ENCODE data around the gene DERL3. TPM values are rescaled to one million over a fixed set of nuclear protein-coding genes. Genes with fewer than 3 reads are reported as not detected.

DERL3 gene
- total and polyA plus RNA-seq, 2 donors (not counting 1 experiment from before 2014, with no cell fraction given): 77.0 to 142 TPM

DNA sequence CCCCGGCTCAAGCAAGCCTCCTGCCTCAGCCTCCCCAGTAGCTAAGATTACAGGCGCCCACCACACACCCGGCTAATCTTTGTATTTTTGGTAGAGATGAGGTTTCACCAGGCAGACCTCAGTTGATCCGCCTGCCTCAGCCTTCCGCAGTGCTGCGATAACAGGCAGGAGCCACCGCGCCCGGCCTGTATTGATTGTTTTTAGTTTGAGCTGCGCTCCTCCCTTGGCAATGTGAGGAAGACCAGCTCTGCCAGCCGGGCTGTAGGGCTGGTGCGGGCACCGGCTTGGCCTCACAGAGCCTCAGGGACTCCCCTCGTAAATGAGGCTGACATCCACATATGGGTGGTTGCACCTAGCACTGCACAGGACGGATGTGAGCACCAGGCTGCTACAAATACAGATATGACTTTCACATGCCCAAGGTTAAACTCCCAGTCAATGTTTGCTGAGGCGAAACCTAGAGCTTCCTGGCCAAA is 11.4 kb upstream of the DERL3 start:
- no peak for TF ChIP-seq EZH2 (IDR thresholded peaks at IDR 0.05; ENCODE audit: borderline replicate concordance, insufficient read depth, low read depth, low read length, poor library complexity, severe bottlenecking)
- no peak for TF ChIP-seq CTCF (IDR thresholded peaks at IDR 0.05)
- Mint-ChIP-seq H3K4me1 (peaks cover 59% of the 10 kb centered on the region), H3K27me3 (no peaks in the 10 kb centered on the region), H3K9me3 (ENCODE audit: insufficient read depth) (no peaks in the 10 kb centered on the region), H3K4me3 (peak overlapping the region; percentile 75), H3K27ac (peak overlapping the region; percentile 65)
- no peaks in the 10 kb centered on the region for H3K36me3 ChIP-seq (replicated peaks in 1 of 2; ENCODE audit: control extremely low read depth in 1 of 2, control insufficient read depth in 1 of 2, extremely low read depth in 1 of 2, insufficient read depth in 2 of 2, low read length in 1 of 2)
- peak overlapping the region; percentile 80 for H3K4me2 ChIP-seq (replicated peaks; ENCODE audit: low read depth, low read length, poor library complexity, severe bottlenecking)
- H3K4me3 ChIP-seq (ENCODE audit: control extremely low read depth in 1 of 5, extremely low read depth in 1 of 5, insufficient read depth in 1 of 5, low read depth in 2 of 5, low read length in 4 of 5): no peak overlapping the region
- no peak overlapping the region for H2AFZ ChIP-seq (ENCODE audit: insufficient read depth, low read depth, low read length, poor library complexity, severe bottlenecking)
- H3K4me1 ChIP-seq (ENCODE audit: control insufficient read depth in 2 of 2, insufficient read depth in 2 of 2, low read length in 2 of 2): peaks cover 29 to 54% of the 10 kb centered on the region in 2 donors
- ATAC-seq (ENCODE audit: low read depth) (no peak), DNase-seq (peak; percentile 31)
- peaks cover 10% of the 10 kb centered on the region for H3K79me2 ChIP-seq (ENCODE audit: control insufficient read depth, insufficient read depth, low read length)
- POLR2A ChIA-PET: interaction anchor here (0.6 to 2.4 kb wide), 6 partner anchors 8 to 709 kb away, joined by 3 to 10 read pairs (median 5); partner anchors contain the start of genes DERL3, MMP11 and SMARCB1
- H3K9me3 ChIP-seq (ENCODE audit: control extremely low read depth in 1 of 3, control insufficient read depth in 2 of 3, insufficient read depth in 1 of 3, low read length in 2 of 3): no peaks in the 10 kb centered on the region
- intact Hi-C loops (cut with micrococcal nuclease): no loop called here
- no peak overlapping the region for H3K9ac ChIP-seq (ENCODE audit: low read length)
- H4K20me1 ChIP-seq (ENCODE audit: control insufficient read depth, insufficient read depth, low read length, poor library complexity, severe bottlenecking): no peaks in the 10 kb centered on the region
- CTCF ChIA-PET: interaction anchor here (0.7 to 9.7 kb wide), 46 partner anchors 8 to 309 kb away, joined by 3 to 183 read pairs (median 4); partner anchors contain the start of genes C22orf15, CHCHD10, DERL3 and MIF
- WGBS (ENCODE audit: insufficient coverage): 84% methylated on average over 13 of the region's 16 CpGs
- no peak overlapping the region for H3K27ac ChIP-seq (ENCODE audit: low read length in 2 of 2)
- H3K27me3 ChIP-seq (replicated peaks in 1 of 4; ENCODE audit: control extremely low read depth in 1 of 4, control insufficient read depth in 3 of 4, insufficient read depth in 4 of 4, low read length in 3 of 4): no peaks in the 10 kb centered on the region

Measured in B cell (primary cell).